Measurements from ENCODE around the gene PCSK9.
"Not testable (repeated sequence)": the region's sequence is repeated elsewhere in the genome, so short reads cannot be mapped to it uniquely, and the experiment has no call there.

Gene PCSK9

GRCh38 chr1:55010194-55010886, 29.0 kb upstream of the PCSK9 start:
- no peak for DNase-seq

GRCh38 chr1:55010887-55011217, 28.5 kb upstream of the PCSK9 start:
- no peak for DNase-seq

GRCh38 chr1:55012661-55013060, 26.7 kb upstream of the PCSK9 start:
- DNase-seq, result no peak

- no peak for DNase-seq
These were observed 24.2 kb upstream of the PCSK9 start for GRCh38 chr1:55015123-55015522.

- DNase-seq, result no peak
These were observed 23.4 kb upstream of the PCSK9 start for GRCh38 chr1:55015731-55016620.

- DNase-seq, result no peak
These were observed 21.0 kb upstream of the PCSK9 start for GRCh38 chr1:55018395-55018794.

- DNase-seq, result peak; percentile 80
These were observed 17.3 kb upstream of the PCSK9 start for GRCh38 chr1:55021942-55022546.

GRCh38 chr1:55024163-55024562, 15.2 kb upstream of the PCSK9 start:
- not testable (repeated sequence) for DNase-seq

- not testable (repeated sequence) for DNase-seq
These were observed 12.7 kb upstream of the PCSK9 start for GRCh38 chr1:55026682-55027081.

GRCh38 chr1:55031098-55031497, 8.2 kb upstream of the PCSK9 start:
- DNase-seq, result not testable (repeated sequence)

GRCh38 chr1:55033265-55033614, 6.1 kb upstream of the PCSK9 start:
- DNase-seq, result no peak

- no peak for DNase-seq
These were observed 4.7 kb upstream of the PCSK9 start for GRCh38 chr1:55034476-55035133.

- no peak for DNase-seq
These were observed 3.4 kb upstream of the PCSK9 start for GRCh38 chr1:55035904-55036303.

GRCh38 chr1:55037733-55038551, 1.4 kb upstream of the PCSK9 start:
- DNase-seq, result no peak

- no peak for DNase-seq
These were observed 853 bp upstream of the PCSK9 start for GRCh38 chr1:55038552-55038838.

GRCh38 chr1:55038974-55039341, 390 bp upstream of the PCSK9 start:
- DNase-seq, result no peak

GRCh38 chr1:55040083-55040932, 960 bp downstream of the PCSK9 start:
- DNase-seq, result no peak

GRCh38 chr1:55040933-55041494, 1.7 kb downstream of the PCSK9 start:
- DNase-seq, result no peak

- DNase-seq, result no peak
These were observed 2.3 kb downstream of the PCSK9 start for GRCh38 chr1:55041613-55042012.

GRCh38 chr1:55043011-55043410, 3.7 kb downstream of the PCSK9 start:
- no peak for DNase-seq

- no peak for DNase-seq
These were observed 4.4 kb downstream of the PCSK9 start for GRCh38 chr1:55043726-55044125.
